GM18517 (cell line): ENCODE measurements around the gene FOXK1.
"Not testable (repeated sequence)": the region's sequence is repeated elsewhere in the genome, so short reads cannot be mapped to it uniquely, and the experiment has no call there.

ENCODE experiments used
- ATAC-seq: cut with Tn5 transposase; IDR thresholded peaks from one replicate; pipeline ENCODE4 v1.9.1; 2021; ENCODE audit warnings: mild to moderate bottlenecking, moderate library complexity; ENCODE audit not compliant: unreplicated experiment

Gene FOXK1

GRCh38 chr7:4665661-4666060 lies 16.4 kb upstream of the FOXK1 start:
- no peak for ATAC-seq

DNA sequence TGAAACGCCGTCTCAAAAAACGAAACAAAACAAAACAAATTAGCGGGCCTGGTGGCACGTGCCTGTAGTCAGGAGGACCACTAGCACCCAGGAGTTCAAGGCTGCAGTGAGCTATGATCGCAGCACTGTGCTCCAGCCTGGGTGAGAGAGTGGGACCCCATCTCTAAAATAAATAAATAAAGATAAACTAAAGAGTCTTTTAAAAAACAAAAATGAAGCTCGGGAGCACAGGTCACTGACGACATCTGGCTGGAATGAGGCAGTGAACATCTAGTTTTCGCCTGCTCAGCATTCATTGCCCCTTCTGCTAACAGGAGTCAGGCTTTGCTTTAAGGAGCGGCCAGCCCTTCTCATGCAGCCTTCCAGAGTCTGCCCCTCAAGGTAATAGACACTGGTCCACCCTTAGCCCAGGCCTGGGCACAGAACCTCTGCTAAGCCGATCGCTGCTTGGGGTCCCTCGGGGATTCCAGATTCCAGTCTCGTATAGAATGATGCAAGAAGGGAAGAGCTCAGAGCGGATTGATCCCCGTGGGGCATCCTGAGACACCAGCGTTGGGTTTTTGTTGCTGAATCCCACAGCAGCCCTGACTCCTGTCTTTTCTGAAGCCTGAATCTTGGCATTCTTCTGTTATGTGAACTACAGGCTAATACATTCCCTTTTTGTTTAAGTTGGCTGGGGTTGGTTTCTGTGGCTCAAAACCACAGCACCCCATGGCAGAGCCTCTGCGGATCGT lies 14.2 kb upstream of the FOXK1 start:
- ATAC-seq, result no peak

GRCh38 chr7:4668510-4668847 lies 13.6 kb upstream of the FOXK1 start:
- no peak for ATAC-seq

DNA sequence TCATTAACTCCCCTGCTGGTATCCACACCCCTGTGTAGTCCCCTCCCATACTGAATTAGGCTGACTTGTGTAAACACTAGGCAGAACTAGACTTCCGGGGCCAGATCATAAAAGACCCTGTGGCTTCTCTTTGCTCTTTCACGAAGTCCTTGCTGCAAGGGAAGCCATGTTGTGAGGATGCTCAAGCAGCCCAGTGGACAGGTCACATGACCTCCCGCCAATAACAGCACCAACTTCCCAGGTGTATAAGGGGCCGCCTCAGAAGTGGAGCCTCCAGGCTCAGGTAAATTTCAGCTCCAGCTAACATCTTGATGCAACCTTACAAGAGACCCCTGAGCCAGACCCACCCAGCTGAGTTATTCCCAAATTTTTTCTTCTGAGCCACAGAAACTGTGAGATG lies 11.3 kb upstream of the FOXK1 start:
- ATAC-seq, result no peak

- no peak for ATAC-seq
Observed at GRCh38 chr7:4675771-4676367, 6.2 kb upstream of the FOXK1 start.

- ATAC-seq, result not testable (repeated sequence)
Observed at GRCh38 chr7:4677518-4677917, 4.6 kb upstream of the FOXK1 start.

DNA sequence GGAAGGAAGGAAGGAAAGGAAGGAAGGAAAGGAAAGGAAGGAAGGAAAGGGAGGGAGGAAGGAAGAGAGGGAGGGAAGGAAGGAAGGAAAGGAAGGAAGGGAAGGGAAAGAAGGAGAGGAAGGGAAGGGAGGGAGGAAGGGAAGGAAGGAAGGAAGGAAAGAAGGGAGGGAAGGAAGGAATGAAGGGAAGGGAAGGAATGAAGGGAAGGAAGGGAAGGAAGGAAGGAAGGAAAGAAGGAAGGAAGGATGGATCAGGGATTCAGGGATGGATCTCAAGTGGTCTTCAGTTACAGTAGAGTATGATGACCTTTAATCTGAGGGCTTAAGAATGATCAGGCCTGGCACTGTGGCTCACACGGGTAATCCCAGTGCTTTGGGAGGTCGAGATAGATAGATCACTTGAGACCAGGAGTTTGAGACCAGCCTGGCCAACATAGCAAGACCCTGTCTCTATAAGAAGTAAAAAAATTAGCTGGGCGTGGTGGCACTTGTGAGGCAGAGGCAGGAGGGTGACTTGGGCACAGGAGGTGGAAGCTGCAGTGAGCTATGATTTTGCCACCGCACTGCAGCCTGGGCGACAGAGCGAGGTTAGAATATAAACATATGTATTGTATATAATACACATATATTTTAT lies 760 bp upstream of the FOXK1 start:
- ATAC-seq, result no peak

GRCh38 chr7:4682621-4683042 lies 537 bp downstream of the FOXK1 start:
- ATAC-seq, result peak; percentile 25

DNA sequence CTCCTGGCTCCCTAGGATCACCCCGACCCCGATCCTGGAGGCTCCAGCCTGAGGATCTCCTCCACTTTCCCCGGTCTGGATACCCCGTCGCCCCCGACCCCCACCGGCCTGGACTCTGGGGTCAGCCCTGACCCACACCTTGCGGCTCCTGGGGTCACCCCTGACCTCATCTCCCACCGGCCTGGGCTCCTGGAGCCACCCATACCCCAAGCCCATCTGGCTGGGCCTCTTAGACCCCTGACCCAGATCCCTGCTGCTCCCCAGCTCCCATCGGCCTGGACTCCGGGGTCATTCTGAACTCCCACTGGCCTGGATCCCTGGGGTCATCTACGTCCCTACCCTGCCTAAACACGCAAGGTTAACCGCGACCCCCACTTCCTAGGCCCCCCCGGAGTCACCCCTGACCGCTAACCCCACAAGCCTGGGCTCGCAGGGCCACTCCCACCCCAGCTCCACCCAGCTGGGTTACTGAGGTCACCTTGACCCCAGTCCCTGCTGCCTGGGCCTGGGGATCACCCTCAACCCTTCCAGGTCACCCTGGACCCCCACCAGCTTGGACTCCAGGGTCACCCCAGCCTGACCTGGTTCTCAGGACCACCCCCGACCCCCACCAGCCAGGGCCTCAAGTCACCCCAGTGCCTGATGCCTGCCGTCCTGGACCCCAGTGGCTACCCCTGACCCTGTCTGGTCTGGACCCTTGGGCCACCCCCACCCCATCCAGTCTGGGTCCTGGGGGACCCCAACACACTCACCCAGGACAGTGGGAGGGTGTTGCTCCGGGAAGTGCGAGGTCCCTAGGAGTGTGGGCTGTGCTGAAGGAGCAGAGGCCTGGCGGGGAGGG lies 1.2 kb downstream of the FOXK1 start:
- ATAC-seq, result no peak

DNA sequence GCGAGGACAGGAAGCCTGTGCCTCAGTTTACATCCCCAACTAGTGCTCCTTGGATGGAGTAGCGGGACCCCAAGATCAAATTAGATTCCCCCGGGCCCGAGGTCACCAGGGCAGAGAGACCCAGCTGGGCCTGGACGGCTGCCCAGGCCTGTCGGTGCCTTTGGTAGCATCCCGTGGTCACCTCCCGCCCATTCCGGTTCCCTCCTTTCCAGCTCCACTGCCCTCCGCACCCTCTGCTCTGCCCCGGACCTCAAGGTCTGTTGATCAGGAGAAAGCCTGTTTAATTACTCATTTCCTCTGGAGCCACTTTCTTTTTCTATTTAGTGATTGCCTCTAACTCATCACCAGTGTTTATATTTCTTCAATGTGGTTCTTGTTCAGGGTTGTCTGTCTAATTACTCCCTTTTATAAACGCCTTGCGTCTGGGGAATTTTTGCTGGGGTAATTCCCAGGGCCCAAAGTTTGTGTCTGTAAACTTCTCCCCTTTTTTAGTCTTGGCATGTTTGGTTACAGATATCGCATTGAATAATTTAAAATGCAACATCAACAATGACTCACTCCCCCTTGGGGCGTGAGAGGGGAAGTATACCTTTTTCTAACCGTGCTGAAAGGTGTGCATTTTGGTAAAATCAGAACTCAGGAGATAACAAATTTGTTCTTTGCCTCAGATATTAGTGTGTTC lies 1.9 kb downstream of the FOXK1 start:
- no peak for ATAC-seq

DNA sequence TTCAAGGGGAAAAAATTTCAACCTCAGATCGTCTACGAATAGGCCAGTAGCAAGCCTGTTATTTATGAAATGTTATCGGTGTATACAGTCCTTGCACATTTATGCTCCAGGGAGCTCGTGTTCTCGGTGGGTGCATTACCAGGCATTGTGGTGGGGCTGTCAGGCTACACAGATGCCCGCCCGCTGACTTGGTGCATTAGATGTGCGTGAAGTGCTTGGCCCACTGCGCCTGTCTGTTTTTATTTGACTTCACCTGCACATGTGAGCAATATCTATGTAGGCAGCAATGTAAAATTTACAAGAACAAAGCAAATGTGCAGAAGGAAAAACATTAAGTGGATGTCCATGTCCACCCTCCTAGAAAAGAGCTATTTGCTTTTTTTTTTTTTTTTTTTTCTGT lies 2.8 kb downstream of the FOXK1 start:
- ATAC-seq, result no peak

- not testable (repeated sequence) for ATAC-seq
Observed at GRCh38 chr7:4685676-4686075, 3.6 kb downstream of the FOXK1 start.

- ATAC-seq, result no peak
Observed at GRCh38 chr7:4687956-4688355, 5.9 kb downstream of the FOXK1 start.

GRCh38 chr7:4689151-4689550 lies 7.1 kb downstream of the FOXK1 start:
- no peak for ATAC-seq

DNA sequence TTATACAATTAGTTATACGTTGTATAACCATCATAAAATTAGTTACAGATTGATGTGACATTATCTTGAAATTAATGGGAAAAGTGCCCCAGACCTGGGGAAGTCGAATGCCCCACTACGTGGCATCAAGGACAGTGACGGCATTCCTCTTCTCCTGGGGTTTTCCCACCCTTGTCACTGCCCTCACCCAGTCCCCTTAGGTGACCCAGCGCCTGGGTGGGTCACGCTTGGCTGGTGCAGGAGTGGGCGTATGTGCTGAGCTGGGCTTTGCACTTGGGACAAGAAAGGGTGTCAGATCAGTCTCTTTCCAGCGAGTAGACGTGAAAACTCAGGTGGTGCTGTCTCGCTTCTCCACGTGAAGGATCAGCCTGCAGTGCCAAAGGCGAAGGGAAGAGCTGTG lies 7.6 kb downstream of the FOXK1 start:
- peak; percentile 50 for ATAC-seq

GRCh38 chr7:4690953-4691856 lies 9.1 kb downstream of the FOXK1 start:
- no peak for ATAC-seq

GRCh38 chr7:4692055-4692454 lies 10.0 kb downstream of the FOXK1 start:
- no peak for ATAC-seq

GRCh38 chr7:4692622-4693021 lies 10.5 kb downstream of the FOXK1 start:
- not testable (repeated sequence) for ATAC-seq

GRCh38 chr7:4693152-4693551 lies 11.1 kb downstream of the FOXK1 start:
- ATAC-seq, result no peak

DNA sequence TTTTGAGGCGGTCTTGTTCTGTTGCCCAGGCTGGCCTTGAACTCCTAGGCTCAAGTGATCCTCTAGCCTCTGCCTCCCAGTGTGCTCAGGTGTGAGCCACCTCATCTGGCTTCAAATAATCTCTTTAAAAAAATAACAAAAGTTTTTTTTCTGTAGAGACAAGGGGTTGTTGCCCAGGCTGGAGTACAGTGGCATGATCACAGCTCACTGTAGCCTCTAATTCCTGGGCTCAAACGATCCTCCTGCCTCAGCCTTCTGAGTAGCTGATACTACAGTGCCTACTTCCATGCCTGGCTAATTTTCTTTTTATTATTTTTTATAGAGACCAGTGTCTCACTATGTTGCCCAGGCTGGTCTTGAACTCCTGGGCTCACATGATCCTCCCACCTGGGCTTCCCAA lies 11.7 kb downstream of the FOXK1 start:
- ATAC-seq, result no peak
